ENCODE measurements around the gene PPFIBP1. TPM values are rescaled to one million over a fixed set of nuclear protein-coding genes. Genes with fewer than 3 reads are reported as not detected.

PPFIBP1 gene
- total and polyA plus RNA-seq, 2 of the 13 experiments (the other 11 are each of a cell fraction or from before 2014, with no cell fraction given): 16.2 to 21.8 TPM

DNA sequence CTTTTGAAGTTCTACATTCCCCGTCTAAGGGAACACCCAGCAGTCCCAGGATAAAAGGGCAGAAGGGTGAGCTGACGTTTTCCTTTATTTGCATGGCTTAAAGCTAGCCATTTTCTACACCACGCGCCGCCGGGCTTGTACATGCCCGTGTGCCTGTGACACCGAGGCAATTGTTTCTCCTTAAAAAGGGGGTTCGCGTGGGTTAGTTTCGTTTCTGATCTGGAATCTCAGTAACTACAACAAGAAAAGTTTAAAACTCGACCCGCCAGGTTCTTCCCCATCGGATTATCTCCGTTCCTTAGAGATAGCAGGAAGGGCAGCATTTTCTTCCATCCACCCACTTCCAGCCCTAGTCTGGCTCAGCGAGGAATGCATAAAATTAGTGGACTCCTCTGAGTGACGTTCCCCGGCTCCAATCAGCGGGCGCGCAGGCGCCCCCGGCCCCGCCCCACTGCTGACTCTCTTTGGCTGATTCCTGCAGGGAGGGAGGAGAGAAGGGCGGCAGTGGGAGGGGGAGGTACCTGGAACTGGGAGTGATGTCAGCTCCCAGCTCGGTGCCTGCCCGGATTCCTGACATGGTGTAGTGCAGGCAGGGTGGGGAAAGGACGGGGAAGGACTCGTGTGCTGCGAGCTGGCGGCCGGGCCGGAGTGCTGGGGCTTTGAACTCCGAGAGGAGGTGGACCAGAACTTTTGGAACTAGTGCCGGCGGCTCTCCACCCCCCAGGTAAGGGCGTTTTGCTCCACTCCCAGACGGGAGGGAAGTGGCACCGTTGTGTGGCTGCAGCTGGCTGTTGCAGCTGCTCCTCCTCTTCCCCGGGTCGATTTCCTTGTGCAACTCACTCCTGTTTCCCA, at the start of gene PPFIBP1 (continued):
- TF ChIP-seq ZBTB38 (CRISPR knock-in tag; IDR thresholded peaks at IDR 0.05) (no peak), NFYC (CRISPR knock-in tag; IDR thresholded peaks at IDR 0.05) (peak; percentile 90), ZNF747 (CRISPR knock-in tag; IDR thresholded peaks at IDR 0.05; ENCODE audit: borderline replicate concordance) (peak; percentile 77; the same call in 1 of the 2 replicates), GFI1 (CRISPR knock-in tag; IDR thresholded peaks at IDR 0.05; ENCODE audit: borderline replicate concordance) (no peak), ELF3 (CRISPR knock-in tag; IDR thresholded peaks at IDR 0.05) (peak; percentile 69), HNRNPUL1 (IDR thresholded peaks at IDR 0.05; ENCODE audit: low read depth, low read length) (no peak), ZKSCAN8 (CRISPR knock-in tag; IDR thresholded peaks at IDR 0.05; ENCODE audit: borderline replicate concordance) (no peak), TGIF2 (CRISPR knock-in tag; IDR thresholded peaks at IDR 0.05) (peak; percentile 88), ZNF34 (CRISPR knock-in tag; IDR thresholded peaks at IDR 0.05; ENCODE audit: borderline replicate concordance) (no peak), NFIC (IDR thresholded peaks at IDR 0.05; ENCODE audit: low read length) (peak; percentile 29; the same call in 1 of the 2 replicates), PCBP2 (optimal IDR thresholded peaks at IDR 0.05; ENCODE audit: low read depth, low read length, poor library complexity, severe bottlenecking) (no peak), RBFOX2 (IDR thresholded peaks at IDR 0.05; ENCODE audit: low read depth, low read length) (peak; percentile 67; the same call in 1 of the 2 replicates), ASH2L (IDR thresholded peaks at IDR 0.05; ENCODE audit: insufficient read length, low read depth, low read length) (peak; percentile 89)
- TF ChIP-seq, protein P1, sequence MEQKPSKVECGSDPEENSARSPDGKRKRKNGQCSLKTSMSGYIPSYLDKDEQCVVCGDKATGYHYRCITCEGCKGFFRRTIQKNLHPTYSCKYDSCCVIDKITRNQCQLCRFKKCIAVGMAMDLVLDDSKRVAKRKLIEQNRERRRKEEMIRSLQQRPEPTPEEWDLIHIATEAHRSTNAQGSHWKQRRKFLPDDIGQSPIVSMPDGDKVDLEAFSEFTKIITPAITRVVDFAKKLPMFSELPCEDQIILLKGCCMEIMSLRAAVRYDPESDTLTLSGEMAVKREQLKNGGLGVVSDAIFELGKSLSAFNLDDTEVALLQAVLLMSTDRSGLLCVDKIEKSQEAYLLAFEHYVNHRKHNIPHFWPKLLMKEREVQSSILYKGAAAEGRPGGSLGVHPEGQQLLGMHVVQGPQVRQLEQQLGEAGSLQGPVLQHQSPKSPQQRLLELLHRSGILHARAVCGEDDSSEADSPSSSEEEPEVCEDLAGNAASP (CRISPR knock-in tag; IDR thresholded peaks at IDR 0.05; ENCODE audit: borderline replicate concordance): no peak
- TF ChIP-seq, protein P2, sequence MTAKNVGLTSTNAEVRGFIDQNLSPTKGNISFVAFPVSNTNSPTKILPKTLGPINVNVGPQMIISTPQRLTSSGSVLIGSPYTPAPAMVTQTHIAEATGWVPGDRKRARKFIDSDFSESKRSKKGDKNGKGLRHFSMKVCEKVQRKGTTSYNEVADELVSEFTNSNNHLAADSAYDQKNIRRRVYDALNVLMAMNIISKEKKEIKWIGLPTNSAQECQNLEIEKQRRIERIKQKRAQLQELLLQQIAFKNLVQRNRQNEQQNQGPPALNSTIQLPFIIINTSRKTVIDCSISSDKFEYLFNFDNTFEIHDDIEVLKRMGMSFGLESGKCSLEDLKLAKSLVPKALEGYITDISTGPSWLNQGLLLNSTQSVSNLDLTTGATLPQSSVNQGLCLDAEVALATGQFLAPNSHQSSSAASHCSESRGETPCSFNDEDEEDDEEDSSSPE (CRISPR knock-in tag; IDR thresholded peaks at IDR 0.05): no peak
- TF ChIP-seq, protein P3, sequence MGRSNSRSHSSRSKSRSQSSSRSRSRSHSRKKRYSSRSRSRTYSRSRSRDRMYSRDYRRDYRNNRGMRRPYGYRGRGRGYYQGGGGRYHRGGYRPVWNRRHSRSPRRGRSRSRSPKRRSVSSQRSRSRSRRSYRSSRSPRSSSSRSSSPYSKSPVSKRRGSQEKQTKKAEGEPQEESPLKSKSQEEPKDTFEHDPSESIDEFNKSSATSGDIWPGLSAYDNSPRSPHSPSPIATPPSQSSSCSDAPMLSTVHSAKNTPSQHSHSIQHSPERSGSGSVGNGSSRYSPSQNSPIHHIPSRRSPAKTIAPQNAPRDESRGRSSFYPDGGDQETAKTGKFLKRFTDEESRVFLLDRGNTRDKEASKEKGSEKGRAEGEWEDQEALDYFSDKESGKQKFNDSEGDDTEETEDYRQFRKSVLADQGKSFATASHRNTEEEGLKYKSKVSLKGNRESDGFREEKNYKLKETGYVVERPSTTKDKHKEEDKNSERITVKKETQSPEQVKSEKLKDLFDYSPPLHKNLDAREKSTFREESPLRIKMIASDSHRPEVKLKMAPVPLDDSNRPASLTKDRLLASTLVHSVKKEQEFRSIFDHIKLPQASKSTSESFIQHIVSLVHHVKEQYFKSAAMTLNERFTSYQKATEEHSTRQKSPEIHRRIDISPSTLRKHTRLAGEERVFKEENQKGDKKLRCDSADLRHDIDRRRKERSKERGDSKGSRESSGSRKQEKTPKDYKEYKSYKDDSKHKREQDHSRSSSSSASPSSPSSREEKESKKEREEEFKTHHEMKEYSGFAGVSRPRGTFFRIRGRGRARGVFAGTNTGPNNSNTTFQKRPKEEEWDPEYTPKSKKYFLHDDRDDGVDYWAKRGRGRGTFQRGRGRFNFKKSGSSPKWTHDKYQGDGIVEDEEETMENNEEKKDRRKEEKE (IDR thresholded peaks at IDR 0.05): no peak
- TF ChIP-seq, protein P4, sequence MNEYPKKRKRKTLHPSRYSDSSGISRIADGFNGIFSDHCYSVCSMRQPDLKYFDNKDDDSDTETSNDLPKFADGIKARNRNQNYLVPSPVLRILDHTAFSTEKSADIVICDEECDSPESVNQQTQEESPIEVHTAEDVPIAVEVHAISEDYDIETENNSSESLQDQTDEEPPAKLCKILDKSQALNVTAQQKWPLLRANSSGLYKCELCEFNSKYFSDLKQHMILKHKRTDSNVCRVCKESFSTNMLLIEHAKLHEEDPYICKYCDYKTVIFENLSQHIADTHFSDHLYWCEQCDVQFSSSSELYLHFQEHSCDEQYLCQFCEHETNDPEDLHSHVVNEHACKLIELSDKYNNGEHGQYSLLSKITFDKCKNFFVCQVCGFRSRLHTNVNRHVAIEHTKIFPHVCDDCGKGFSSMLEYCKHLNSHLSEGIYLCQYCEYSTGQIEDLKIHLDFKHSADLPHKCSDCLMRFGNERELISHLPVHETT (CRISPR knock-in tag; conservative IDR thresholded peaks at IDR 0.05): 0 out of 2 replicates have a peak, but pooled peaks have one; percentile 42
- TF ChIP-seq, protein P5, sequence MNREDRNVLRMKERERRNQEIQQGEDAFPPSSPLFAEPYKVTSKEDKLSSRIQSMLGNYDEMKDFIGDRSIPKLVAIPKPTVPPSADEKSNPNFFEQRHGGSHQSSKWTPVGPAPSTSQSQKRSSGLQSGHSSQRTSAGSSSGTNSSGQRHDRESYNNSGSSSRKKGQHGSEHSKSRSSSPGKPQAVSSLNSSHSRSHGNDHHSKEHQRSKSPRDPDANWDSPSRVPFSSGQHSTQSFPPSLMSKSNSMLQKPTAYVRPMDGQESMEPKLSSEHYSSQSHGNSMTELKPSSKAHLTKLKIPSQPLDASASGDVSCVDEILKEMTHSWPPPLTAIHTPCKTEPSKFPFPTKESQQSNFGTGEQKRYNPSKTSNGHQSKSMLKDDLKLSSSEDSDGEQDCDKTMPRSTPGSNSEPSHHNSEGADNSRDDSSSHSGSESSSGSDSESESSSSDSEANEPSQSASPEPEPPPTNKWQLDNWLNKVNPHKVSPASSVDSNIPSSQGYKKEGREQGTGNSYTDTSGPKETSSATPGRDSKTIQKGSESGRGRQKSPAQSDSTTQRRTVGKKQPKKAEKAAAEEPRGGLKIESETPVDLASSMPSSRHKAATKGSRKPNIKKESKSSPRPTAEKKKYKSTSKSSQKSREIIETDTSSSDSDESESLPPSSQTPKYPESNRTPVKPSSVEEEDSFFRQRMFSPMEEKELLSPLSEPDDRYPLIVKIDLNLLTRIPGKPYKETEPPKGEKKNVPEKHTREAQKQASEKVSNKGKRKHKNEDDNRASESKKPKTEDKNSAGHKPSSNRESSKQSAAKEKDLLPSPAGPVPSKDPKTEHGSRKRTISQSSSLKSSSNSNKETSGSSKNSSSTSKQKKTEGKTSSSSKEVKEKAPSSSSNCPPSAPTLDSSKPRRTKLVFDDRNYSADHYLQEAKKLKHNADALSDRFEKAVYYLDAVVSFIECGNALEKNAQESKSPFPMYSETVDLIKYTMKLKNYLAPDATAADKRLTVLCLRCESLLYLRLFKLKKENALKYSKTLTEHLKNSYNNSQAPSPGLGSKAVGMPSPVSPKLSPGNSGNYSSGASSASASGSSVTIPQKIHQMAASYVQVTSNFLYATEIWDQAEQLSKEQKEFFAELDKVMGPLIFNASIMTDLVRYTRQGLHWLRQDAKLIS (CRISPR knock-in tag; IDR thresholded peaks at IDR 0.05): no peak
